ENCODE results near the gene NFKBIL1. TPM values are rescaled to one million over a fixed set of nuclear protein-coding genes. Genes with fewer than 3 reads are reported as not detected.
"Not testable (repeated sequence)": the region's sequence is repeated elsewhere in the genome, so short reads cannot be mapped to it uniquely, and the experiment has no call there.

The NFKBIL1 gene
- total RNA-seq, 1 donor from 2014 or later, result 40.0 TPM

- peak; percentile 18 for TF ChIP-seq CTCF (IDR thresholded peaks at IDR 0.05; ENCODE audit: insufficient read depth, low read length, severe bottlenecking)
- not testable (repeated sequence) for H3K27me3 ChIP-seq (ENCODE audit: control insufficient read depth, insufficient read depth, low read length); FAIRE-seq; H3K36me3 ChIP-seq (ENCODE audit: control insufficient read depth, insufficient read depth, low read length); H3K4me3 ChIP-seq (ENCODE audit: low read depth, low read length)
- DNase-seq (ENCODE audit: low read depth), result peak; percentile 11
These were observed 4.0 kb downstream of the NFKBIL1 start for GRCh38 chr6:31551371-31551770.

- FAIRE-seq, result no peak
- no peak for DNase-seq (ENCODE audit: low read depth)
- H3K27me3 ChIP-seq (ENCODE audit: control insufficient read depth, insufficient read depth, low read length), result no peaks in the 10 kb centered on the region
- peaks cover 17% of the 10 kb centered on the region for H3K36me3 ChIP-seq (ENCODE audit: control insufficient read depth, insufficient read depth, low read length)
- TF ChIP-seq CTCF (IDR thresholded peaks at IDR 0.05; ENCODE audit: insufficient read depth, low read length, severe bottlenecking), result no peak
- no peak overlapping the region for H3K4me3 ChIP-seq (ENCODE audit: low read depth, low read length)
These were observed 8.9 kb downstream of the NFKBIL1 start for GRCh38 chr6:31556307-31556706.

- no peaks in the 10 kb centered on the region for H3K27me3 ChIP-seq (ENCODE audit: control insufficient read depth, insufficient read depth, low read length)
- H3K36me3 ChIP-seq (ENCODE audit: control insufficient read depth, insufficient read depth, low read length), result peaks cover 17% of the 10 kb centered on the region
- FAIRE-seq, result no peak
- no peak for TF ChIP-seq CTCF (IDR thresholded peaks at IDR 0.05; ENCODE audit: insufficient read depth, low read length, severe bottlenecking)
- no peak overlapping the region for H3K4me3 ChIP-seq (ENCODE audit: low read depth, low read length)
- DNase-seq (ENCODE audit: low read depth), result no peak
These were observed 10.3 kb downstream of the NFKBIL1 start for GRCh38 chr6:31557443-31558317.

GRCh38 chr6:31558318-31558625 is 10.9 kb downstream of the NFKBIL1 start:
- Histone ChIP-seq H3K36me3 (ENCODE audit: control insufficient read depth, insufficient read depth, low read length) (peaks cover 17% of the 10 kb centered on the region), H3K4me3 (ENCODE audit: low read depth, low read length) (no peak overlapping the region), H3K27me3 (ENCODE audit: control insufficient read depth, insufficient read depth, low read length) (no peaks in the 10 kb centered on the region)
- no peak for TF ChIP-seq CTCF (IDR thresholded peaks at IDR 0.05; ENCODE audit: insufficient read depth, low read length, severe bottlenecking)
- FAIRE-seq, result no peak
- DNase-seq (ENCODE audit: low read depth), result no peak

- no peaks in the 10 kb centered on the region for H3K27me3 ChIP-seq (ENCODE audit: control insufficient read depth, insufficient read depth, low read length)
- DNase-seq (ENCODE audit: low read depth), result no peak
- H3K36me3 ChIP-seq (ENCODE audit: control insufficient read depth, insufficient read depth, low read length), result peaks cover 17% of the 10 kb centered on the region
These were observed 11.5 kb downstream of the NFKBIL1 start for GRCh38 chr6:31558631-31559500.

More at GRCh38 chr6:31558631-31559500, 11.5 kb downstream of the NFKBIL1 start:
- TF ChIP-seq CTCF (IDR thresholded peaks at IDR 0.05; ENCODE audit: insufficient read depth, low read length, severe bottlenecking), result no peak
- FAIRE-seq, result no peak
- H3K4me3 ChIP-seq (ENCODE audit: low read depth, low read length), result no peak overlapping the region

Measured in bronchial epithelial cell (primary cell).